Activated CD8-positive, alpha-beta memory T cell treated with anti-CD3 and anti-CD28 coated beads, Interleukin-2, amount 50 U/mL, for 24 hours (primary cell): ENCODE measurements around the gene SAFB.

ENCODE experiments used
- DNase-seq: peaks from one replicate; pipeline ENCODE4 v3.0.0-alpha.2; 2020; ENCODE audit errors: extremely low read depth

The SAFB gene

GRCh38 chr19:5622465-5623396 is at the start of gene SAFB, which contains the start of gene SAFB2:
SAFB (plus strand) TSS chr19:5623083; CDS start chr19:5623206, 123 bp downstream.
SAFB2 (minus strand) TSS chr19:5622776; CDS start chr19:5622715, 61 bp downstream.
- peak; percentile 99 for DNase-seq

- no peak for DNase-seq
These were observed 47.3 kb upstream of the SAFB start for GRCh38 chr19:5575590-5575989.

GRCh38 chr19:5578097-5578846 is 44.6 kb upstream of the SAFB start:
- DNase-seq: peak; percentile 40

- DNase-seq: no peak
These were observed 43.6 kb upstream of the SAFB start for GRCh38 chr19:5579286-5579685.

GRCh38 chr19:5579697-5580096 is 43.2 kb upstream of the SAFB start:
- no peak for DNase-seq

- DNase-seq: no peak
These were observed 42.7 kb upstream of the SAFB start for GRCh38 chr19:5580161-5580571.

- no peak for DNase-seq
These were observed 37.2 kb upstream of the SAFB start for GRCh38 chr19:5585461-5586299.

- DNase-seq: no peak
These were observed 36.4 kb upstream of the SAFB start for GRCh38 chr19:5586300-5587070.

- no peak for DNase-seq
These were observed 35.8 kb upstream of the SAFB start for GRCh38 chr19:5587071-5587455.

GRCh38 chr19:5587661-5588060 is 35.2 kb upstream of the SAFB start:
- DNase-seq: no peak

GRCh38 chr19:5588441-5588840 is 34.4 kb upstream of the SAFB start:
- DNase-seq: no peak

- DNase-seq: no peak
These were observed 33.8 kb upstream of the SAFB start for GRCh38 chr19:5588906-5589676.

GRCh38 chr19:5590151-5590864 is 32.6 kb upstream of the SAFB start:
- DNase-seq: no peak

GRCh38 chr19:5590865-5591154 is 32.1 kb upstream of the SAFB start:
- DNase-seq: no peak

- no peak for DNase-seq
These were observed 31.4 kb upstream of the SAFB start for GRCh38 chr19:5591476-5591875.

GRCh38 chr19:5592531-5593342 is 30.1 kb upstream of the SAFB start:
- DNase-seq: no peak

- DNase-seq: no peak
These were observed 29.3 kb upstream of the SAFB start for GRCh38 chr19:5593343-5594255.

- DNase-seq: no peak
These were observed 28.3 kb upstream of the SAFB start for GRCh38 chr19:5594521-5594950.
